ENCODE results near the gene CACNA1G. TPM values are rescaled to one million over a fixed set of nuclear protein-coding genes. Genes with fewer than 3 reads are reported as not detected.

Gene CACNA1G
- total RNA-seq, 1 donor from 2014 or later: 0.07 TPM

GRCh38 chr17:50587571-50587970 lies 27.1 kb downstream of the CACNA1G start:
- POLR2A ChIA-PET: no interaction called here
- no peaks in the 10 kb centered on the region for H3K4me1 Mint-ChIP-seq

GRCh38 chr17:50588391-50589049 lies 28.0 kb downstream of the CACNA1G start:
- Mint-ChIP-seq H3K4me3 (no peak overlapping the region), H3K36me3 (ENCODE audit: low read depth) (no peaks in the 10 kb centered on the region), H3K9me3 (no peaks in the 10 kb centered on the region), H3K27me3 (peaks cover 11% of the 10 kb centered on the region), H3K27ac (no peak overlapping the region), H3K4me1 (no peaks in the 10 kb centered on the region)
- POLR2A ChIA-PET: no interaction called here
- intact Hi-C loops (cut with micrococcal nuclease): no loop called here
- DNase-seq: no peak
- ATAC-seq (ENCODE audit: low read depth): no peak
- CTCF ChIA-PET: no interaction called here
- no peak for TF ChIP-seq CTCF (IDR thresholded peaks at IDR 0.05)

More at GRCh38 chr17:50587571-50587970, 27.1 kb downstream of the CACNA1G start:
- Mint-ChIP-seq H3K27ac (no peak overlapping the region), H3K9me3 (no peaks in the 10 kb centered on the region), H3K4me3 (no peak overlapping the region), H3K27me3 (peaks cover 13% of the 10 kb centered on the region), H3K36me3 (ENCODE audit: low read depth) (no peaks in the 10 kb centered on the region)
- TF ChIP-seq CTCF (IDR thresholded peaks at IDR 0.05): no peak
- DNase-seq: no peak
- CTCF ChIA-PET: no interaction called here
- no peak for ATAC-seq (ENCODE audit: low read depth)
- intact Hi-C loops (cut with micrococcal nuclease): no loop called here

- Mint-ChIP-seq H3K4me1 (no peaks in the 10 kb centered on the region), H3K27me3 (peaks cover 6% of the 10 kb centered on the region), H3K4me3 (no peak overlapping the region), H3K27ac (no peak overlapping the region), H3K9me3 (no peaks in the 10 kb centered on the region), H3K36me3 (ENCODE audit: low read depth) (no peaks in the 10 kb centered on the region)
- TF ChIP-seq CTCF (IDR thresholded peaks at IDR 0.05): no peak
- POLR2A ChIA-PET: no interaction called here
- no peak for ATAC-seq (ENCODE audit: low read depth)
- no peak for DNase-seq
- intact Hi-C loops (cut with micrococcal nuclease): no loop called here
- CTCF ChIA-PET: no interaction called here
These were observed 28.7 kb downstream of the CACNA1G start for GRCh38 chr17:50589095-50589705.

- no peak for DNase-seq
- H3K27me3 Mint-ChIP-seq: peaks cover 4% of the 10 kb centered on the region
- ChIA-PET CTCF (no interaction called here), POLR2A (no interaction called here)
- no peaks in the 10 kb centered on the region for H3K4me1 Mint-ChIP-seq
- no peaks in the 10 kb centered on the region for H3K9me3 Mint-ChIP-seq
- H3K36me3 Mint-ChIP-seq (ENCODE audit: low read depth): no peaks in the 10 kb centered on the region
- ATAC-seq (ENCODE audit: low read depth): no peak
- no peak for TF ChIP-seq CTCF (IDR thresholded peaks at IDR 0.05)
- intact Hi-C loops (cut with micrococcal nuclease): no loop called here
- H3K4me3 Mint-ChIP-seq: no peak overlapping the region
- H3K27ac Mint-ChIP-seq: no peak overlapping the region
These were observed 30.6 kb downstream of the CACNA1G start for GRCh38 chr17:50590946-50591737.

- Mint-ChIP-seq H3K27ac (no peak overlapping the region), H3K4me1 (peaks cover under 1% of the 10 kb centered on the region), H3K9me3 (no peaks in the 10 kb centered on the region), H3K36me3 (ENCODE audit: low read depth) (no peaks in the 10 kb centered on the region), H3K4me3 (no peak overlapping the region), H3K27me3 (peaks cover 4% of the 10 kb centered on the region)
- ChIA-PET CTCF (no interaction called here), POLR2A (no interaction called here)
- intact Hi-C loops (cut with micrococcal nuclease): no loop called here
- ATAC-seq (ENCODE audit: low read depth) (no peak), DNase-seq (no peak)
- no peak for TF ChIP-seq CTCF (IDR thresholded peaks at IDR 0.05)
These were observed 32.8 kb downstream of the CACNA1G start for GRCh38 chr17:50593321-50593720.

All from activated B cell treated with CpG ODN at 0.5 μM for 24 hours (primary cell).